Esophagus muscularis mucosa (tissue), 4 donors: ENCODE data around the gene DNTTIP2. TPM values are rescaled to one million over a fixed set of nuclear protein-coding genes. Genes with fewer than 3 reads are reported as not detected.
A peak's percentile ranks its signal among the peaks of the same experiment; 100 is the strongest.

Source experiments
- DNase-seq: peaks from one replicate; pipeline ENCODE4 v3.0.0-alpha.2; 2017; ENCODE audit errors: extremely low spot score
- H3K27ac ChIP-seq, 4 donors: fragments of 200-600 bp; sonication (generic); replicated peaks in 1 of 4; 1 replicate in 3 of 4; 2 replicates in 1 of 4; pipeline ENCODE4 v1.5.1; 2016 to 2019; ENCODE audit warnings: mild to moderate bottlenecking in 1 of 4
- H3K27me3 ChIP-seq, 4 donors: fragments of 200-600 bp; sonication (generic); one replicate each; pipeline versions ENCODE4 v1.5.1 to v1.6.0; 2016 to 2019
- H3K36me3 ChIP-seq, 4 donors: fragments of 200-600 bp; sonication (generic); one replicate each; pipeline ENCODE4 v1.5.1; 2016 to 2019
- H3K4me1 ChIP-seq, 4 donors: fragments of 200-600 bp; sonication (generic); one replicate each; pipeline ENCODE4 v1.5.1; 2016 to 2019
- H3K4me3 ChIP-seq, 4 donors: fragments of 200-600 bp; sonication (generic); 1 replicate in 2 of 4; 2 replicates in 2 of 4; pipeline ENCODE4 v1.5.1; 2016 to 2019; ENCODE audit warnings: mild to moderate bottlenecking in 4 of 4, moderate library complexity in 1 of 4
- H3K9me3 ChIP-seq, 4 donors: fragments of 200-600 bp; sonication (generic); 1 replicate in 3 of 4; 2 replicates in 1 of 4; pipeline ENCODE4 v1.5.1; 2016 to 2019
- EP300 ChIP-seq: sonication (generic); formaldehyde crosslinking; IDR thresholded peaks from one replicate; pipeline ENCODE4 v1.6.1; 2017; ENCODE audit warnings: antibody characterized with exemption
- POLR2A ChIP-seq: fragments of 450-650 bp; IDR thresholded peaks from one replicate; pipeline ENCODE4 v1.6.1; 2017; ENCODE audit warnings: antibody characterized with exemption, moderate library complexity, mild to moderate bottlenecking, low read depth
- POLR2AphosphoS5 ChIP-seq, 2 donors: sonication (generic); formaldehyde crosslinking; IDR thresholded peaks; one replicate each; pipeline ENCODE4 v1.6.1; 2017; ENCODE audit warnings: antibody characterized with exemption in 2 of 2
- WGBS: methylation state at CpG from one replicate; pipeline ENCODE4 v1.1.5; 2018; 5-methylcytosine and 5-hydroxymethylcytosine counted together
- intact Hi-C: fragments of 100-400 bp; cut with DNase I; formaldehyde crosslinking; loops from one replicate; pipeline ENCODE4 v1.15.1; 2023
- total RNA-seq, 4 donors: library from RNA; depleted of rRNA; stranded (reverse); fragments of >200 nt; gene quantifications; one replicate each; pipeline versions ENCODE4 v1.1.0 to v1.2.1, GENCODE V29; 2016
- TF ChIP-seq, protein P1 (sequence below), 3 experiments: fragments of 200-600 bp in 2 of 3; fragments of 450-650 bp in 1 of 3; sonication (generic) in 2 of 3; IDR thresholded peaks; one replicate each; pipeline ENCODE4 v1.5.1; 2017 to 2019; ENCODE audit warnings: antibody characterized with exemption in 3 of 3, mild to moderate bottlenecking in 2 of 3, moderate library complexity in 1 of 3

Gene DNTTIP2
- total RNA-seq, 4 donors from 2014 or later, result 23.3 to 43.4 (median 31.4) TPM

- peaks cover 22 to 36% (median 34%) of the 10 kb centered on the region in 4 donors for H3K4me1 ChIP-seq
- no peak for DNase-seq
- WGBS, result 89% methylated on average over 2 of the region's 2 CpGs
- no peak overlapping the region for H3K27ac ChIP-seq
- intact Hi-C loops, result no loop called here
- no peak for TF ChIP-seq EP300
- no peak for TF ChIP-seq POLR2A
- TF ChIP-seq, protein P1, sequence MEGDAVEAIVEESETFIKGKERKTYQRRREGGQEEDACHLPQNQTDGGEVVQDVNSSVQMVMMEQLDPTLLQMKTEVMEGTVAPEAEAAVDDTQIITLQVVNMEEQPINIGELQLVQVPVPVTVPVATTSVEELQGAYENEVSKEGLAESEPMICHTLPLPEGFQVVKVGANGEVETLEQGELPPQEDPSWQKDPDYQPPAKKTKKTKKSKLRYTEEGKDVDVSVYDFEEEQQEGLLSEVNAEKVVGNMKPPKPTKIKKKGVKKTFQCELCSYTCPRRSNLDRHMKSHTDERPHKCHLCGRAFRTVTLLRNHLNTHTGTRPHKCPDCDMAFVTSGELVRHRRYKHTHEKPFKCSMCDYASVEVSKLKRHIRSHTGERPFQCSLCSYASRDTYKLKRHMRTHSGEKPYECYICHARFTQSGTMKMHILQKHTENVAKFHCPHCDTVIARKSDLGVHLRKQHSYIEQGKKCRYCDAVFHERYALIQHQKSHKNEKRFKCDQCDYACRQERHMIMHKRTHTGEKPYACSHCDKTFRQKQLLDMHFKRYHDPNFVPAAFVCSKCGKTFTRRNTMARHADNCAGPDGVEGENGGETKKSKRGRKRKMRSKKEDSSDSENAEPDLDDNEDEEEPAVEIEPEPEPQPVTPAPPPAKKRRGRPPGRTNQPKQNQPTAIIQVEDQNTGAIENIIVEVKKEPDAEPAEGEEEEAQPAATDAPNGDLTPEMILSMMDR (IDR thresholded peaks at IDR 0.05), result no peak
- no peak for TF ChIP-seq POLR2AphosphoS5 (IDR thresholded peaks at IDR 0.05)
- no peaks in the 10 kb centered on the region for H3K27me3 ChIP-seq
- H3K9me3 ChIP-seq, result no peaks in the 10 kb centered on the region
- H3K4me3 ChIP-seq, result no peak overlapping the region
- peaks cover 10 to 24% (median 19%) of the 10 kb centered on the region in 4 donors for H3K36me3 ChIP-seq
Measured at GRCh38 chr1:93880731-93881130, 1.7 kb upstream of the DNTTIP2 start.

GRCh38 chr1:93878501-93878888 lies 511 bp downstream of the DNTTIP2 start:
- DNase-seq, result no peak
- peaks cover 30 to 47% (median 41%) of the 10 kb centered on the region in 4 donors for H3K36me3 ChIP-seq
- no peak for TF ChIP-seq POLR2AphosphoS5 (IDR thresholded peaks at IDR 0.05)
- TF ChIP-seq POLR2A, result no peak
- TF ChIP-seq, protein P1 (IDR thresholded peaks at IDR 0.05), result no peak
- no peak for TF ChIP-seq EP300
- intact Hi-C loops, result loop anchor here (2.0 kb wide), 1 partner anchor 30 kb away; the partner anchor contains the start of gene GCLM
- WGBS, result 0% methylated on average over 17 of the region's 20 CpGs
- H3K27ac ChIP-seq, result peak overlapping the region; percentile 86 to 94 (median 92)
- peak overlapping the region; percentile 84 to 98 (median 92) for H3K4me3 ChIP-seq
- no peaks in the 10 kb centered on the region for H3K9me3 ChIP-seq
- H3K4me1 ChIP-seq, result peaks cover 22 to 37% (median 34%) of the 10 kb centered on the region in 4 donors
- no peaks in the 10 kb centered on the region for H3K27me3 ChIP-seq

GRCh38 chr1:93877529-93877928 lies 1.5 kb downstream of the DNTTIP2 start:
- peaks cover 39 to 54% (median 48%) of the 10 kb centered on the region in 4 donors for H3K36me3 ChIP-seq
- no peaks in the 10 kb centered on the region for H3K9me3 ChIP-seq
- H3K27ac ChIP-seq, result no peak overlapping the region
- H3K4me3 ChIP-seq, result no peak overlapping the region
- WGBS, result 88% methylated on average over 4 of the region's 4 CpGs
- no peak for DNase-seq
- intact Hi-C loops, result no loop called here
- peaks cover 22 to 37% (median 34%) of the 10 kb centered on the region in 4 donors for H3K4me1 ChIP-seq
- TF ChIP-seq EP300 (no peak), POLR2AphosphoS5 (IDR thresholded peaks at IDR 0.05) (no peak), POLR2A (no peak)
- TF ChIP-seq, protein P1 (IDR thresholded peaks at IDR 0.05), result no peak
- no peaks in the 10 kb centered on the region for H3K27me3 ChIP-seq

DNA sequence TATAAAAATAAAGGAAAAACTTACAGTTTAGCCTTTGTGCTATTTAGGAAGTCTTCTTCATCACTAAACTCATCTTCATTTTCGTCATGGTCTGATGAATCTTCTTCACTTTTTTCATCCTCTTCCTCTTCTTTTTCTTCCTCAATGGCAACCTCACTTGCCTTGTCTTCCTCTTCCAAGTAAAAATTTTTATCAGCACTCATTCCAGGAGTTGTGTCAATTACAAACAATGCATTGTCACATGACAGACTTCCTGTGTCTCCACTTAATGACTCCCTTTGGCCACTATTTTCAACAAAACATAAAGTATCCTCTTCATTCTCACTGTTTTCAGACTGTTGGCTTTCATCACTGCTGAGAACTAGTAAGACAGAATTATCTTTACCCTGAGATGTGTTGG lies 2.8 kb downstream of the DNTTIP2 start:
- 69% methylated on average over 1 of the region's 1 CpG for WGBS
- Histone ChIP-seq H3K9me3 (no peaks in the 10 kb centered on the region), H3K36me3 (peaks cover 52 to 65% (median 61%) of the 10 kb centered on the region in 4 donors), H3K4me1 (peaks cover 22 to 37% (median 34%) of the 10 kb centered on the region in 4 donors), H3K27ac (no peak overlapping the region), H3K27me3 (no peaks in the 10 kb centered on the region), H3K4me3 (no peak overlapping the region)
- intact Hi-C loops, result no loop called here
- no peak for DNase-seq
- no peak for TF ChIP-seq EP300
- no peak for TF ChIP-seq POLR2A
- TF ChIP-seq POLR2AphosphoS5 (IDR thresholded peaks at IDR 0.05), result no peak
- TF ChIP-seq, protein P1 (IDR thresholded peaks at IDR 0.05), result no peak
